Trophoblast cell (in vitro differentiated cells and primary cell): ENCODE data around the gene PTPA.

Experiments
- DNase-seq, 2 donors: peaks; one replicate each; pipeline ENCODE4 v3.0.0-alpha.2; 2016
- H2AFZ ChIP-seq: 2 replicates; pipeline ENCODE4 v1.6.1; 2013; ENCODE audit warnings: low read length, moderate library complexity, mild to moderate bottlenecking; ENCODE audit not compliant: insufficient read depth, poor library complexity
- H2AK5ac ChIP-seq: 2 replicates; pipeline ENCODE4 v1.6.1; 2013; ENCODE audit warnings: mild to moderate bottlenecking, low read length
- H2BK120ac ChIP-seq: 2 replicates; pipeline ENCODE4 v1.6.1; 2013; ENCODE audit warnings: low read length, mild to moderate bottlenecking, moderate library complexity; ENCODE audit not compliant: insufficient read depth, poor library complexity
- H2BK12ac ChIP-seq: 2 replicates; pipeline ENCODE4 v1.6.1; 2013; ENCODE audit warnings: mild to moderate bottlenecking, low read length, moderate library complexity
- H2BK5ac ChIP-seq: 2 replicates; pipeline ENCODE4 v1.6.1; 2013; ENCODE audit warnings: low read length, low read depth, moderate library complexity, mild to moderate bottlenecking; ENCODE audit not compliant: poor library complexity
- H3K14ac ChIP-seq: 2 replicates; pipeline ENCODE4 v1.6.1; 2013; ENCODE audit warnings: mild to moderate bottlenecking, low read length
- H3K18ac ChIP-seq: 2 replicates; pipeline ENCODE4 v1.6.1; 2013; ENCODE audit warnings: mild to moderate bottlenecking, low read length
- H3K23ac ChIP-seq: 2 replicates; pipeline ENCODE4 v1.6.1; 2013; ENCODE audit warnings: low read length
- H3K27ac ChIP-seq: 2 replicates; pipeline ENCODE4 v1.5.1; 2013; ENCODE audit warnings: low read depth, mild to moderate bottlenecking, inconsistent platforms, low read length, moderate library complexity
- H3K27me3 ChIP-seq: 2 replicates; pipeline ENCODE4 v1.6.1; 2013; ENCODE audit warnings: inconsistent platforms, mild to moderate bottlenecking, low read length, moderate library complexity; ENCODE audit not compliant: insufficient read depth
- H3K36me3 ChIP-seq, 2 experiments: 1 replicate in 1 of 2; 2 replicates in 1 of 2; pipeline ENCODE4 v1.6.1; 2013; ENCODE audit warnings: low read length in 2 of 2, mild to moderate bottlenecking in 2 of 2, moderate library complexity in 1 of 2; ENCODE audit not compliant: insufficient read depth in 2 of 2, control insufficient read depth in 1 of 2
- H3K4ac ChIP-seq: 2 replicates; pipeline ENCODE4 v1.6.1; 2013; ENCODE audit warnings: low read depth, mild to moderate bottlenecking, low read length, moderate library complexity
- H3K4me1 ChIP-seq, 2 experiments: 1 replicate in 1 of 2; 2 replicates in 1 of 2; pipeline ENCODE4 v1.6.1; 2013; ENCODE audit warnings: low read length in 2 of 2, mild to moderate bottlenecking in 2 of 2, moderate library complexity in 1 of 2; ENCODE audit not compliant: insufficient read depth in 2 of 2, control insufficient read depth in 1 of 2
- H3K4me2 ChIP-seq: 2 replicates; pipeline ENCODE4 v1.6.1; 2013; ENCODE audit warnings: inconsistent platforms, mild to moderate bottlenecking, low read length, moderate library complexity
- H3K4me3 ChIP-seq: 2 replicates; pipeline ENCODE4 v1.5.1; 2013; ENCODE audit warnings: mild to moderate bottlenecking, low read depth, low read length, inconsistent platforms
- H3K79me1 ChIP-seq: one replicate; pipeline ENCODE4 v1.6.1; 2013; ENCODE audit warnings: low read length
- H3K79me2 ChIP-seq: 2 replicates; pipeline ENCODE4 v1.6.1; 2013; ENCODE audit warnings: low read length, mild to moderate bottlenecking; ENCODE audit not compliant: control insufficient read depth, insufficient read depth, poor library complexity
- H3K9ac ChIP-seq: 2 replicates; pipeline ENCODE4 v1.6.1; 2013; ENCODE audit warnings: mild to moderate bottlenecking, low read length
- H3K9me3 ChIP-seq: 2 replicates; pipeline ENCODE4 v1.6.1; 2013; ENCODE audit warnings: low read depth, mild to moderate bottlenecking, control low read depth, inconsistent platforms, low read length; ENCODE audit not compliant: insufficient read depth
- H4K12ac ChIP-seq: 2 replicates; pipeline ENCODE4 v1.6.1; 2013; ENCODE audit warnings: low read depth, mild to moderate bottlenecking, low read length, moderate library complexity
- H4K8ac ChIP-seq: 2 replicates; pipeline ENCODE4 v1.6.1; 2013; ENCODE audit warnings: low read depth, mild to moderate bottlenecking, low read length, moderate library complexity
- H4K91ac ChIP-seq: one replicate; pipeline ENCODE4 v1.6.1; 2013; ENCODE audit warnings: low read depth, mild to moderate bottlenecking, low read length, moderate library complexity
- WGBS: extraction: QIAGEN DNeasy Blood & Tissue Kit; methylation state at CpG from one replicate; pipeline ENCODE4 v1.1.7; 2013; ENCODE audit warnings: missing lambda C conversion rate; ENCODE audit not compliant: insufficient read length, insufficient coverage; ENCODE audit errors: extremely low coverage; 5-methylcytosine and 5-hydroxymethylcytosine counted together

PTPA gene

DNA sequence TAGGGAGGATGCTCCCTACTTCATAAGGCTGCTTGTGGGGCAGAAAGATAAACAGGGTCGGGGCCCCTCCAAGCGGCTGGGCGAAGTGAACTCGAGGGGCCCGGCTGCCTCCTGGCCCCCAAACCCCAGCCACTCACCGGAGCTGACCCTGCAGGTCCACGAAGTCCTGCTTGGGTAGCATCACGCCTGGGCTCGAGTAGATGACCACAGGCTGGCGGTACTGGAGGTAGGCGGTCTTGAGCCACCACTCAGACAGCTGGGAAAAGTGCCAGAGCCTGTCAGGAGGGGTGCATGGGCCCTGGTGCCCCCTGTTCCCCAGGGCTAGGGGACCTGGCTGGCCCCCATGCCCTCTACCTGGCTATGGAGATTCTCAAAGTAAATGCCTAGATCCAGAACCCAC, 7.2 kb upstream of the PTPA start:
- Histone ChIP-seq H2BK120ac (peak overlapping the region; percentile 20), H2BK5ac (peak overlapping the region; percentile 31), H4K8ac (no peak overlapping the region), H3K27ac (no peak overlapping the region), H3K14ac (no peak overlapping the region), H4K12ac (no peak overlapping the region), H3K9ac (no peak overlapping the region), H2BK12ac (no peak overlapping the region), H3K4ac (no peak overlapping the region), H3K23ac (no peak overlapping the region), H3K9me3 (no peaks in the 10 kb centered on the region), H3K27me3 (peaks cover under 1% of the 10 kb centered on the region), H3K79me1 (peaks cover 3% of the 10 kb centered on the region), H4K91ac (peak overlapping the region; percentile 84), H2AK5ac (no peak overlapping the region), H2AFZ (no peak overlapping the region), H3K4me1 (peaks cover 7% of the 10 kb centered on the region in 2 experiments), H3K4me2 (no peak overlapping the region), H3K79me2 (no peaks in the 10 kb centered on the region), H3K4me3 (no peak overlapping the region), H3K18ac (peak overlapping the region; percentile 14), H3K36me3 (peaks cover 0 to 3% of the 10 kb centered on the region in 2 experiments)
- WGBS: no CpG with 5 or more reads among the region's 11 CpGs
- DNase-seq: peak in 1 of 2 donors; percentile 47

DNA sequence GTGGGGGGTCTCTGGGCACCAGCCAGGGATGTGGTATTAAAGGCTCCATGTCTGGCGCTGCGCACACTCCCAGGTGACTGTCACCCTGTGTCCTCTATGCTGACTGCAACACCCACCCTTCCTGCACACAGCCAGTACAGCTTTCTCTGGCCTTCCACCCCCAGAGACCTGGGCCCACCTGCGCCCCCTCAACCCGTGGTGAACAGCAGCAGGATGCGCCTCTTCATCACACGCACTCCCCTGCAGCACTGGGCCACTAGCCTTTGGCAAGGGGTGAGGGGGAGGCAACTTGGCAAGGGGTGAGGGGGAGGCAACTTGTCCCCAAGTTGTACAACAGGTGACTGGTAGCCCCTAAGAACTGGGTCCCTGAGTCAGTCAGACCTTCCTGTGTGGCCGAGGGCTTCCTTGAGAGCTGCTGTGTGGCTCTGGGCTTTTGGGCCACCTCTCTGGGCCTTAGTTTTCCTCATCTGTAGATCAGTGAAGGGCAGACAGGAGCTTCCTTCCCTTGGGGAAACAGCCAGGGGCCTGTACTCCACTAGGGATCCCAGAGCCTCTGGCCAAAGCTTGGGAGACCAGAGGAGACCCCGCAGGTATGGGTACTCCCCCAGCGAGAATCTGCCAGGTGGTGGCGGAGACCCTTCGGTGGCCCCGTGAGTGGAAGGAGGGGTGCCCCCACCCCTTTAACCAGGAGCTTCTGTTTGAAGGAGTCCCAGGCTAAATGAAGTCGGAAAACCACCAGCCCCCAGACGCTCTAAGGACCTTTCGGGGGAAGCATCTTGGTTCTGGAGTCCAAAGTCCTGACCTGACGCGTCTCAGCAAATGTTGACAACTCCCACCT, 5.1 kb upstream of the PTPA start:
- Histone ChIP-seq H3K36me3 (peaks cover 0 to 3% of the 10 kb centered on the region in 2 experiments), H2BK5ac (no peak overlapping the region), H4K12ac (no peak overlapping the region), H3K79me1 (peaks cover 11% of the 10 kb centered on the region), H3K4me3 (no peak overlapping the region), H2AFZ (no peak overlapping the region), H4K91ac (no peak overlapping the region), H2AK5ac (no peak overlapping the region), H3K18ac (no peak overlapping the region), H3K23ac (no peak overlapping the region), H3K9me3 (no peaks in the 10 kb centered on the region), H3K79me2 (peaks cover 6% of the 10 kb centered on the region), H3K4me1 (peaks cover 12% of the 10 kb centered on the region in 2 experiments), H2BK120ac (no peak overlapping the region), H3K9ac (no peak overlapping the region), H3K27ac (no peak overlapping the region), H4K8ac (no peak overlapping the region), H3K4ac (no peak overlapping the region), H3K4me2 (no peak overlapping the region), H3K27me3 (peaks cover 6% of the 10 kb centered on the region), H2BK12ac (no peak overlapping the region), H3K14ac (no peak overlapping the region)
- no CpG with 5 or more reads among the region's 17 CpGs for WGBS
- no peak for DNase-seq

GRCh38 chr9:129107651-129108050, 3.6 kb upstream of the PTPA start:
- peaks cover 19% of the 10 kb centered on the region for H3K79me1 ChIP-seq
- no peak overlapping the region for H3K4me3 ChIP-seq
- H3K14ac ChIP-seq: no peak overlapping the region
- no peak overlapping the region for H2AFZ ChIP-seq
- DNase-seq: no peak
- H3K4me1 ChIP-seq: peaks cover 14 to 16% of the 10 kb centered on the region in 2 experiments
- peaks cover 0 to 3% of the 10 kb centered on the region in 2 experiments for H3K36me3 ChIP-seq
- no CpG with 5 or more reads among the region's 13 CpGs for WGBS
- H4K12ac ChIP-seq: no peak overlapping the region
- no peak overlapping the region for H4K91ac ChIP-seq
- H3K9me3 ChIP-seq: no peaks in the 10 kb centered on the region
- H3K79me2 ChIP-seq: peaks cover 14% of the 10 kb centered on the region
- no peak overlapping the region for H2AK5ac ChIP-seq
- peaks cover 6% of the 10 kb centered on the region for H3K27me3 ChIP-seq
- no peak overlapping the region for H3K27ac ChIP-seq
- no peak overlapping the region for H3K4ac ChIP-seq
- H3K4me2 ChIP-seq: no peak overlapping the region
- H2BK5ac ChIP-seq: no peak overlapping the region
- H2BK120ac ChIP-seq: no peak overlapping the region
- H3K9ac ChIP-seq: no peak overlapping the region
- H4K8ac ChIP-seq: no peak overlapping the region
- H3K23ac ChIP-seq: no peak overlapping the region
- no peak overlapping the region for H2BK12ac ChIP-seq
- no peak overlapping the region for H3K18ac ChIP-seq

DNA sequence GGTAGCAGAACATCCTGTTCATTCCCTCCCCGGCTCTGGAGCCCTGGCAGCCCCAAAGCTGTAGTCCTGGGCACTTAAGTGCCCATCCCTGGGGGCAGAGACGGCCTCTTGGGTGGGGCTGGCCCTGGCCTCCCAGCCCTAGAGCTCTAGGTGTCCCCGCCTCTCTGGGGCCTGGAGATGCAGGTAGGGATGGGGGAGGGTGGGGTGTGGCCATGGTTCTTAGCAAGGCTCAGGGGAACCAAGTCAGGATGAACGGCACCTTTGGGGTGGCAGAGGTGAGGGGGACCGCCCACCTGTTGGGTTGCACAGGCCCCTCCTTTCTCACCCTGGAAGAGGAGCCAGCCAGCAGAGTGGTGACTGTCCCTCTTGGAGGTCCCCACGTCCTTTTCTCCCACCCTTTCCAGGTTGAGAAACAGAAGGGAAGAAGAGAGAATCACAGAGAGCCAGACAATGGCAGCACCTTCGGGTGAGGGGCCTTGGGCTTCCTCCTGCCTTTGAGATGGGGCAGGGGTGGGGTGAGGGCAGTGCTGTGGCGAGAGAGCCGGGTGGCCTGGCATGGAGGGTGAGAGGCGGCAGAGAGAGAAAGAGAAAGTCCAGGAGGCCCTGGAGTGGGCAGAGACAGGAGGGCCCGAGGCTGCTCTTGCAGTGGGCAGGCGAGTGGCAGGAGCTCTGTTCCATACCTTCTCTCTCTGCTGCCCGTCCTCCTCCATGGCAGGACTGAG, 3.0 kb upstream of the PTPA start:
- Histone ChIP-seq H4K12ac (no peak overlapping the region), H3K27ac (no peak overlapping the region)

More for the DNA sequence above, 3.0 kb upstream of the PTPA start:
- Histone ChIP-seq H3K4me2 (no peak overlapping the region), H2AFZ (no peak overlapping the region), H2BK12ac (no peak overlapping the region), H3K9ac (no peak overlapping the region), H2AK5ac (no peak overlapping the region), H3K27me3 (peaks cover 6% of the 10 kb centered on the region), H3K79me1 (peaks cover 18% of the 10 kb centered on the region), H2BK5ac (no peak overlapping the region), H3K4me1 (peaks cover 10 to 12% of the 10 kb centered on the region in 2 experiments), H2BK120ac (no peak overlapping the region), H3K36me3 (peaks cover 0 to 3% of the 10 kb centered on the region in 2 experiments), H3K9me3 (no peaks in the 10 kb centered on the region), H3K4me3 (no peak overlapping the region), H3K4ac (no peak overlapping the region), H3K23ac (no peak overlapping the region), H3K18ac (no peak overlapping the region), H3K79me2 (peaks cover 14% of the 10 kb centered on the region), H4K91ac (peak overlapping the region; percentile 22), H4K8ac (no peak overlapping the region), H3K14ac (no peak overlapping the region)
- no CpG with 5 or more reads among the region's 13 CpGs for WGBS
- DNase-seq: no peak
